ENCODE measurements around the gene COL11A2.

The COL11A2 gene

GRCh38 chr6:33215271-33216116 lies 23.2 kb upstream of the COL11A2 start:
- Histone ChIP-seq H3K9ac (no peak overlapping the region), H3K4me3 (no peak overlapping the region), H4K20me1 (no peaks in the 10 kb centered on the region), H3K9me3 (no peaks in the 10 kb centered on the region), H3K36me3 (peaks cover 16% of the 10 kb centered on the region; the same call in 1 of the 2 replicates), H3K4me2 (no peak overlapping the region), H3K27me3 (peaks cover 43% of the 10 kb centered on the region), H3K27ac (no peak overlapping the region), H3K4me1 (peaks cover 23% of the 10 kb centered on the region)
- no peak for TF ChIP-seq Cebpa-rat (IDR thresholded peaks at IDR 0.05)

- Histone ChIP-seq H3K9me3 (no peaks in the 10 kb centered on the region), H3K4me2 (peak overlapping the region; percentile 87), H3K4me3 (peak overlapping the region; percentile 65), H3K27me3 (peaks cover 43% of the 10 kb centered on the region), H3K4me1 (peaks cover 31% of the 10 kb centered on the region), H3K36me3 (peaks cover 28% of the 10 kb centered on the region; the same call in 1 of the 2 replicates), H3K9ac (peak overlapping the region; percentile 65; the same call in 1 of the 2 replicates), H3K27ac (no peak overlapping the region), H4K20me1 (peaks cover 5% of the 10 kb centered on the region; the same call in 1 of the 2 replicates)
- TF ChIP-seq Cebpa-rat (IDR thresholded peaks at IDR 0.05) = no peak
Observed at GRCh38 chr6:33213989-33214335, 21.7 kb upstream of the COL11A2 start.

- peak overlapping the region; percentile 65 for H3K9ac ChIP-seq
- H3K4me3 ChIP-seq = peak overlapping the region; percentile 65
- peaks cover 28% of the 10 kb centered on the region; the same call in 1 of the 2 replicates for H3K36me3 ChIP-seq
- peak overlapping the region; percentile 12; the same call in 1 of the 2 replicates for H3K27ac ChIP-seq
- TF ChIP-seq Cebpa-rat (IDR thresholded peaks at IDR 0.05) = no peak
- H3K27me3 ChIP-seq = peaks cover 43% of the 10 kb centered on the region
- H3K4me2 ChIP-seq = peak overlapping the region; percentile 87
- H4K20me1 ChIP-seq = peaks cover 7% of the 10 kb centered on the region; the same call in 1 of the 2 replicates
- H3K4me1 ChIP-seq = peaks cover 34% of the 10 kb centered on the region
- no peaks in the 10 kb centered on the region for H3K9me3 ChIP-seq
Observed at GRCh38 chr6:33213166-33213988, 21.1 kb upstream of the COL11A2 start.

GRCh38 chr6:33212857-33213165 lies 20.5 kb upstream of the COL11A2 start:
- Histone ChIP-seq H4K20me1 (peaks cover 7% of the 10 kb centered on the region; the same call in 1 of the 2 replicates), H3K36me3 (peaks cover 28% of the 10 kb centered on the region; the same call in 1 of the 2 replicates), H3K9me3 (no peaks in the 10 kb centered on the region), H3K27ac (peak overlapping the region; percentile 12; the same call in 1 of the 2 replicates), H3K27me3 (peaks cover 43% of the 10 kb centered on the region), H3K4me3 (peak overlapping the region; percentile 65), H3K4me2 (peak overlapping the region; percentile 87), H3K4me1 (peaks cover 35% of the 10 kb centered on the region), H3K9ac (peak overlapping the region; percentile 65)
- TF ChIP-seq Cebpa-rat (IDR thresholded peaks at IDR 0.05) = no peak

GRCh38 chr6:33211666-33212422 lies 19.6 kb upstream of the COL11A2 start:
- Histone ChIP-seq H3K4me2 (peak overlapping the region; percentile 87), H3K27ac (no peak overlapping the region), H3K27me3 (peaks cover 44% of the 10 kb centered on the region), H3K36me3 (peaks cover 28% of the 10 kb centered on the region; the same call in 1 of the 2 replicates), H3K4me1 (peaks cover 41% of the 10 kb centered on the region), H3K9ac (no peak overlapping the region), H3K9me3 (no peaks in the 10 kb centered on the region), H3K4me3 (no peak overlapping the region), H4K20me1 (peaks cover 7% of the 10 kb centered on the region; the same call in 1 of the 2 replicates)
- no peak for TF ChIP-seq Cebpa-rat (IDR thresholded peaks at IDR 0.05)

GRCh38 chr6:33211136-33211535 lies 18.9 kb upstream of the COL11A2 start:
- Histone ChIP-seq H3K36me3 (peaks cover 28% of the 10 kb centered on the region; the same call in 1 of the 2 replicates), H3K27ac (no peak overlapping the region), H3K4me2 (no peak overlapping the region), H3K4me1 (peaks cover 41% of the 10 kb centered on the region), H3K9me3 (no peaks in the 10 kb centered on the region), H4K20me1 (peaks cover 7% of the 10 kb centered on the region; the same call in 1 of the 2 replicates), H3K27me3 (peaks cover 51% of the 10 kb centered on the region), H3K4me3 (no peak overlapping the region), H3K9ac (no peak overlapping the region)
- TF ChIP-seq Cebpa-rat (IDR thresholded peaks at IDR 0.05) = no peak

GRCh38 chr6:33209856-33210255 lies 17.6 kb upstream of the COL11A2 start:
- TF ChIP-seq Cebpa-rat (IDR thresholded peaks at IDR 0.05) = no peak
- no peak overlapping the region for H3K4me2 ChIP-seq
- no peak overlapping the region for H3K4me3 ChIP-seq
- no peaks in the 10 kb centered on the region for H3K9me3 ChIP-seq
- peaks cover 28% of the 10 kb centered on the region; the same call in 1 of the 2 replicates for H3K36me3 ChIP-seq
- H3K27me3 ChIP-seq = peaks cover 47% of the 10 kb centered on the region
- peaks cover 7% of the 10 kb centered on the region; the same call in 1 of the 2 replicates for H4K20me1 ChIP-seq
- H3K9ac ChIP-seq = 0 out of 2 replicates have a peak overlapping the region, but pooled peaks have one; percentile 95
- peaks cover 49% of the 10 kb centered on the region for H3K4me1 ChIP-seq
- H3K27ac ChIP-seq = no peak overlapping the region

- peaks cover 51% of the 10 kb centered on the region for H3K4me1 ChIP-seq
- peaks cover 36% of the 10 kb centered on the region for H3K36me3 ChIP-seq
- TF ChIP-seq Cebpa-rat (IDR thresholded peaks at IDR 0.05) = no peak
- H3K27me3 ChIP-seq = peaks cover 32% of the 10 kb centered on the region
- H3K4me2 ChIP-seq = peak within 1 kb of the TSS; percentile 99
- peak within 1 kb of the TSS; percentile 95 for H3K9ac ChIP-seq
- peak within 1 kb of the TSS; percentile 96 for H3K4me3 ChIP-seq
- H4K20me1 ChIP-seq = peaks cover 7% of the 10 kb centered on the region; the same call in 1 of the 2 replicates
- no peaks in the 10 kb centered on the region for H3K9me3 ChIP-seq
- peak within 1 kb of the TSS; percentile 95 for H3K27ac ChIP-seq
Observed at GRCh38 chr6:33208091-33208967, 16.1 kb upstream of the COL11A2 start, which contains the start of gene RING1. Gene RING1, plus strand, starts transcription at chr6:33208500. Its CDS starts 323 bp downstream, at chr6:33208823.
